Type B pancreatic cell (in vitro differentiated cells): Measurements from ENCODE around the gene SEC16B. TPM values are rescaled to one million over a fixed set of nuclear protein-coding genes. Genes with fewer than 3 reads are reported as not detected.
"Not testable (repeated sequence)": the region's sequence is repeated elsewhere in the genome, so short reads cannot be mapped to it uniquely, and the experiment has no call there.

ENCODE experiments used
- DNase-seq: peaks from one replicate; pipeline ENCODE4 v3.0.0; 2021; ENCODE audit warnings: mixed read lengths; ENCODE audit not compliant: unreplicated experiment; ENCODE audit errors: extremely low spot score
- H3K27ac Mint-ChIP-seq: 2 replicates; pipeline ENCODE4 v1.8.0; 2021; ENCODE audit warnings: mild to moderate bottlenecking, mixed read lengths
- H3K27me3 Mint-ChIP-seq: 2 replicates; pipeline ENCODE4 v1.8.0; 2021; ENCODE audit warnings: mixed read lengths
- H3K36me3 Mint-ChIP-seq: 2 replicates; pipeline ENCODE4 v1.8.0; 2021; ENCODE audit warnings: mixed read lengths
- H3K4me1 Mint-ChIP-seq: one replicate; pipeline ENCODE4 v1.8.0; 2021; ENCODE audit warnings: mixed read lengths; ENCODE audit not compliant: unreplicated experiment
- H3K4me3 Mint-ChIP-seq: 2 replicates; pipeline ENCODE4 v1.8.0; 2021; ENCODE audit warnings: mild to moderate bottlenecking, mixed read lengths
- H3K9me3 Mint-ChIP-seq: 2 replicates; pipeline ENCODE4 v1.8.0; 2021; ENCODE audit warnings: mixed read lengths
- total RNA-seq: library from RNA; stranded (reverse); gene quantifications from 2 replicates; pipeline ENCODE4 v1.2.1, GENCODE V29; 2021; ENCODE audit warnings: low replicate concordance
- TF ChIP-seq, protein P1 (sequence below): fragments of 200-600 bp; sonication (generic); conservative IDR thresholded peaks from 2 replicates; pipeline ENCODE4 v1.5.0; 2021; ENCODE audit warnings: antibody characterized with exemption, mild to moderate bottlenecking

Gene SEC16B
- total RNA-seq, 1 donor from 2014 or later, result 1.3 TPM

- H3K36me3 Mint-ChIP-seq, result no peaks in the 10 kb centered on the region
- DNase-seq, result no peak
- TF ChIP-seq, protein P1, sequence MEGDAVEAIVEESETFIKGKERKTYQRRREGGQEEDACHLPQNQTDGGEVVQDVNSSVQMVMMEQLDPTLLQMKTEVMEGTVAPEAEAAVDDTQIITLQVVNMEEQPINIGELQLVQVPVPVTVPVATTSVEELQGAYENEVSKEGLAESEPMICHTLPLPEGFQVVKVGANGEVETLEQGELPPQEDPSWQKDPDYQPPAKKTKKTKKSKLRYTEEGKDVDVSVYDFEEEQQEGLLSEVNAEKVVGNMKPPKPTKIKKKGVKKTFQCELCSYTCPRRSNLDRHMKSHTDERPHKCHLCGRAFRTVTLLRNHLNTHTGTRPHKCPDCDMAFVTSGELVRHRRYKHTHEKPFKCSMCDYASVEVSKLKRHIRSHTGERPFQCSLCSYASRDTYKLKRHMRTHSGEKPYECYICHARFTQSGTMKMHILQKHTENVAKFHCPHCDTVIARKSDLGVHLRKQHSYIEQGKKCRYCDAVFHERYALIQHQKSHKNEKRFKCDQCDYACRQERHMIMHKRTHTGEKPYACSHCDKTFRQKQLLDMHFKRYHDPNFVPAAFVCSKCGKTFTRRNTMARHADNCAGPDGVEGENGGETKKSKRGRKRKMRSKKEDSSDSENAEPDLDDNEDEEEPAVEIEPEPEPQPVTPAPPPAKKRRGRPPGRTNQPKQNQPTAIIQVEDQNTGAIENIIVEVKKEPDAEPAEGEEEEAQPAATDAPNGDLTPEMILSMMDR, result no peak
- H3K27me3 Mint-ChIP-seq, result peaks cover 5% of the 10 kb centered on the region
- H3K4me3 Mint-ChIP-seq, result no peak overlapping the region
- H3K4me1 Mint-ChIP-seq, result no peaks in the 10 kb centered on the region
- no peak overlapping the region for H3K27ac Mint-ChIP-seq
- no peaks in the 10 kb centered on the region for H3K9me3 Mint-ChIP-seq
Observed at GRCh38 chr1:177998696-177999631, 29.1 kb upstream of the SEC16B start.

GRCh38 chr1:177996957-177997356, 27.1 kb upstream of the SEC16B start:
- DNase-seq, result no peak
- no peaks in the 10 kb centered on the region for H3K9me3 Mint-ChIP-seq
- no peak overlapping the region for H3K4me3 Mint-ChIP-seq
- peaks cover 5% of the 10 kb centered on the region for H3K27me3 Mint-ChIP-seq
- H3K4me1 Mint-ChIP-seq, result no peaks in the 10 kb centered on the region
- H3K27ac Mint-ChIP-seq, result no peak overlapping the region
- no peaks in the 10 kb centered on the region for H3K36me3 Mint-ChIP-seq
- TF ChIP-seq, protein P1, result no peak

- no peaks in the 10 kb centered on the region for H3K27me3 Mint-ChIP-seq
- H3K9me3 Mint-ChIP-seq, result no peaks in the 10 kb centered on the region
- no peaks in the 10 kb centered on the region for H3K4me1 Mint-ChIP-seq
- H3K4me3 Mint-ChIP-seq, result no peak overlapping the region
- no peaks in the 10 kb centered on the region for H3K36me3 Mint-ChIP-seq
- no peak for DNase-seq
- TF ChIP-seq, protein P1, result no peak
- H3K27ac Mint-ChIP-seq, result no peak overlapping the region
Observed at GRCh38 chr1:177995369-177995768, 25.5 kb upstream of the SEC16B start.

- not testable (repeated sequence) for H3K4me3 Mint-ChIP-seq, H3K27ac Mint-ChIP-seq, H3K9me3 Mint-ChIP-seq, H3K27me3 Mint-ChIP-seq, H3K36me3 Mint-ChIP-seq, H3K4me1 Mint-ChIP-seq, DNase-seq
Observed at GRCh38 chr1:177986281-177986680, 16.4 kb upstream of the SEC16B start.

DNA sequence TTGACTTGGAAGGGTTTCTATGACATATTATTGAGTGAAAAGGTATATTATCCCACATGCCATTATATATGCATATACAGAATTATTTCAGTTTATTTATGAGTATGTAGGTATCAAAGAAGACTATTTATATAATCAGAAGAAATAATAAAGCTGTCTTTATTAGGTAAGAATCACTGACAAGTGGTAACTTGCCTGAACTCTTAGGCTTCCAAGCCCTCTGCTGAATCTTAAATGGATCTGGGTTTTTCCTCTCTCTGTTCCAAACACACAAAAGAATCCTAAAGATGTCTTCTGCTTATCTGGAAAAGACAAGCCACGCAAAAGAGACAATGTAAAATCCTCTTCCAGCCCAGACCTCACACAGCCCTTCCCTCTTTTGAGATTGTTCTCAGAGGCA, 14.9 kb upstream of the SEC16B start:
- Mint-ChIP-seq H3K27me3 (no peaks in the 10 kb centered on the region), H3K4me1 (peaks cover 5% of the 10 kb centered on the region), H3K9me3 (no peaks in the 10 kb centered on the region), H3K36me3 (peaks cover 3% of the 10 kb centered on the region), H3K4me3 (no peak overlapping the region), H3K27ac (no peak overlapping the region)
- TF ChIP-seq, protein P1, result no peak
- no peak for DNase-seq

- TF ChIP-seq, protein P1, result no peak
- H3K4me3 Mint-ChIP-seq, result no peak overlapping the region
- DNase-seq, result no peak
- H3K9me3 Mint-ChIP-seq, result no peaks in the 10 kb centered on the region
- H3K36me3 Mint-ChIP-seq, result no peaks in the 10 kb centered on the region
- no peak overlapping the region for H3K27ac Mint-ChIP-seq
- peaks cover 5% of the 10 kb centered on the region for H3K4me1 Mint-ChIP-seq
- no peaks in the 10 kb centered on the region for H3K27me3 Mint-ChIP-seq
Observed at GRCh38 chr1:177984136-177984525, 14.3 kb upstream of the SEC16B start.
